Mesodermal cell (in vitro differentiated cells): Measurements from ENCODE around the gene MTARC1. TPM values are rescaled to one million over a fixed set of nuclear protein-coding genes. Genes with fewer than 3 reads are reported as not detected.

ENCODE experiments used
- H3K27ac ChIP-seq: 2 replicates; pipeline ENCODE4 v1.7.0; 2013; ENCODE audit warnings: mild to moderate bottlenecking, low read depth, low read length, moderate library complexity; ENCODE audit not compliant: severe bottlenecking
- H3K36me3 ChIP-seq: 2 replicates; pipeline ENCODE4 v1.7.1; 2013; ENCODE audit warnings: mild to moderate bottlenecking, low read length, moderate library complexity; ENCODE audit not compliant: control insufficient read depth, insufficient read depth
- H3K4me1 ChIP-seq: one replicate; pipeline ENCODE4 v1.7.1; 2013; ENCODE audit warnings: mild to moderate bottlenecking, low read length; ENCODE audit not compliant: insufficient read depth, control insufficient read depth, poor library complexity, severe bottlenecking
- H3K4me3 ChIP-seq: 2 replicates; pipeline ENCODE4 v1.7.0; 2013; ENCODE audit warnings: low read length, control low read depth, mild to moderate bottlenecking; ENCODE audit not compliant: insufficient read depth, poor library complexity, severe bottlenecking; ENCODE audit errors: extremely low read depth
- H3K9me3 ChIP-seq: 2 replicates; pipeline ENCODE4 v1.7.1; 2013; ENCODE audit warnings: mild to moderate bottlenecking, low read length, moderate library complexity; ENCODE audit not compliant: control insufficient read depth
- WGBS, 2 experiments: methylation state at CpG; one replicate each; pipeline ENCODE4 v1.1.5; 2013; ENCODE audit warnings: missing lambda C conversion rate in 2 of 2; ENCODE audit not compliant: insufficient coverage in 2 of 2; 5-methylcytosine and 5-hydroxymethylcytosine counted together
- polyA plus RNA-seq, 2 experiments: library from polyadenylated mRNA; stranded (reverse); fragments of 50-300 nt; gene quantifications; one replicate each; pipeline ENCODE4 v1.2.3, GENCODE V29; 2013

Gene MTARC1
- 5.2 TPM for polyA plus RNA-seq (2013, experiment 1 of 2)
- 6.5 TPM for polyA plus RNA-seq (2013, experiment 2 of 2)

DNA sequence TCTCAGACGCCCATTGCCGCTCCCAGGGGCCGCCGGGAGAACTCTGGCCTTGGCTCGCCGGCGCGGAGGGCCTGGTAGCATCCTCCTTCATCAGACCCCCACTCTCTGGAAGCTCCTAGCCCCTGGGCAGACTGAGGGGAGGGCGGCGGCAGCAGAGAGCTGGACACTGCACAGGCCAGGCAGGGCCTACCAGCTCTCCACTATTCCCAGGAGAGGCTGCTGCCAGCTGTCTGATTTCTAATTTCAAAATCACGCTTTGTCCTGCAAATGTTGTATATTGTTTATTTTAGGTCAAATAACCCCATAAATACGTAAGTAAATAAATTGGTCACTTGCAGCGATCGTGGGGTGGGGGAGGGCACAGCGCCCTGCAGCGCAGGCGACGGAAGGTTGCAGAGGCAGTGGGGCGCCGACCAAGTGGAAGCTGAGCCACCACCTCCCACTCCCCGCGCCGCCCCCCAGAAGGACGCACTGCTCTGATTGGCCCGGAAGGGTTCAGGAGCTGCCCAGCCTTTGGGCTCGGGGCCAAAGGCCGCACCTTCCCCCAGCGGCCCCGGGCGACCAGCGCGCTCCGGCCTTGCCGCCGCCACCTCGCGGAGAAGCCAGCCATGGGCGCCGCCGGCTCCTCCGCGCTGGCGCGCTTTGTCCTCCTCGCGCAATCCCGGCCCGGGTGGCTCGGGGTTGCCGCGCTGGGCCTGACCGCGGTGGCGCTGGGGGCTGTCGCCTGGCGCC lies at the start of gene MTARC1:
MTARC1 (plus strand) TSS at position 577 of the 732 bp plus-strand sequence; CDS start at position 609, 32 bp downstream.
- 3% methylated on average over 40 to 48 of the region's 56 CpGs for WGBS, 2 experiments
- H3K4me1 ChIP-seq, result peaks cover 3% of the 10 kb centered on the region
- no peak within 1 kb of the TSS for H3K27ac ChIP-seq
- no peaks in the 10 kb centered on the region for H3K36me3 ChIP-seq
- H3K4me3 ChIP-seq, result peak within 1 kb of the TSS; percentile 52
- H3K9me3 ChIP-seq, result no peaks in the 10 kb centered on the region

DNA sequence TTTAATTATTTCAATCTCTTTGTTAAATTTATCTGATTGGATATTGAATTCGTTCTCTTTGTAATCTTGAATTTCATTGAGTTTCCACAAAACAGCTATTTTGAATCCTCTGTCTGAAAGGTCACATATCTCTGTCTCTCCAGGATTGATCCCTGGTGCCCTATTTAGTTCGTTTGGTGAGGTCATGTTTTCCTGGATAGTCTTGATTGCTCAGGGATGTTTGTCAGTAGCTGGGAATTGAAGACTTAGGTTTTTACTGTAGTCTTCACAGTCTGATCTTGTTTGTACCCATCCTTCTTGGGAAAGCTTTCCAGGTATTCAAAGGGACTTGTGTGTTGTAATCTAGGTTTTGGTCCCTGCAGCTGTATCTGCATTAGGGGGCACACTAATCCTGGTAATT lies 45.4 kb upstream of the MTARC1 start:
- Histone ChIP-seq H3K4me1 (no peaks in the 10 kb centered on the region), H3K27ac (no peak overlapping the region), H3K9me3 (no peaks in the 10 kb centered on the region), H3K4me3 (no peak overlapping the region), H3K36me3 (no peaks in the 10 kb centered on the region)
- WGBS, 2 experiments, result no CpG with 5 or more reads among the region's 2 CpGs

DNA sequence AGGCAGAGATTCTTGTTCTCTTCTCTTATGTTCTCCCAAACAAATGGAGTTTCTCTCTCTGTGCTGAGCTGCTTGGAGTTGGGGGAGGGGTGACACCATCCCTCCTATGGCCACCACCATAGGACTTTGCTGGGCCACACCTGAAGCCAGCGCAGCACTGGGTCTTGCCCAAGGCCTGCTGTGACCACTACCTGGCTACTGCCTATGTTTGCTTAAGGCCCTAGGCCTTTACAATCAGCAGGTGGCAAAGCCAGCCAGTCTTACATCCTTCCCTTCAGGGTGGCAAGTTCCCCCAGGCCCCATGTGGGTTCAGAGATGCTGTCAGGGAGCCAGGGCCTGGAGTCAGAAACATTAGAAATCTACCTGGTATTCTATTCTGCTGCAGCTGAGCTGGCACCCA lies 44.9 kb upstream of the MTARC1 start:
- Histone ChIP-seq H3K4me3 (no peak overlapping the region), H3K27ac (no peak overlapping the region), H3K36me3 (no peaks in the 10 kb centered on the region), H3K4me1 (no peaks in the 10 kb centered on the region), H3K9me3 (no peaks in the 10 kb centered on the region)
- WGBS, 2 experiments, result 85 to 100% methylated on average over 1 of the region's 1 CpG

DNA sequence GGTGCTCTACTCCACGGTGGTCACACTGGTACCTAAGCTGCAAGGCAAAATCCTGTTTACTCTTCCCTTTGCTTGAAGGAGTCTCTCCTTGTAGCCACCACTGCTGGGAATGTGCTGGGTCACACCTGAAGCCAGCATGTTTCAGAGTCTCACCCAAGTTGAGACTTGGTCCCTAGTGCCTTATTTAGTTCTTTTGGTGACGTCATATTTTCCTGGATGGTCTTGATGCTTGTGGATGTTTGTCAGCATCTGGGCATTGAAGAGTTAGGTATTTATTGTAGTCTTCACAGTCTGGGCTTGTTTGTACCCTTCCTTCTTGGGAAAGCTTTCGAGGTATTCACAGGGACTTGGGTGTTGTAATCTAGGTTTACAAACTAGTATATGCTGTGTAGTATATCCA lies 44.2 kb upstream of the MTARC1 start:
- H3K4me1 ChIP-seq, result no peaks in the 10 kb centered on the region
- H3K27ac ChIP-seq, result no peak overlapping the region
- no peaks in the 10 kb centered on the region for H3K9me3 ChIP-seq
- 96 to 100% methylated on average over 2 of the region's 3 CpGs for WGBS, 2 experiments
- H3K36me3 ChIP-seq, result no peaks in the 10 kb centered on the region
- H3K4me3 ChIP-seq, result no peak overlapping the region

DNA sequence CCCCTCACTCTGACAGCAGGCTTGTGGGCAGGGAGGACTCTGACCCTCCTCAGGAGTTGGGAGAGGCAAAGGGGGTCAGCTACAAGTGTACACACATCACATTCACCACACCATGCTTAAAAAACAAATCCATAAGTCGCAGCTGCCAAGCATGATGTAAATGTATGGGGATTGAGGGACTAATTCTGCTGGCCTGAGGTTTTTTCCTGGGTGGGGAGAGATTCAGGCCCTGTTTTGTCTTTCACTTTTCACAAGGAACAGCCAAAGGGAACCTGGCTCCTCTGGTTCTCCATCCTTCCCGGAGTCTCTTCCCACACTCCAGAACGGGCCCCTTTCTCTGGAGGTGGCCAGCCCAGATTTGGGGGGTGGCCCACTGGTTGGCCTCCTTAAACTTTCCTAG lies 39.9 kb upstream of the MTARC1 start:
- no peaks in the 10 kb centered on the region for H3K9me3 ChIP-seq
- no peak overlapping the region for H3K4me3 ChIP-seq
- no peaks in the 10 kb centered on the region for H3K4me1 ChIP-seq
- no peaks in the 10 kb centered on the region for H3K36me3 ChIP-seq
- 88 to 100% methylated on average over 2 of the region's 3 CpGs for WGBS, 2 experiments
- H3K27ac ChIP-seq, result no peak overlapping the region

DNA sequence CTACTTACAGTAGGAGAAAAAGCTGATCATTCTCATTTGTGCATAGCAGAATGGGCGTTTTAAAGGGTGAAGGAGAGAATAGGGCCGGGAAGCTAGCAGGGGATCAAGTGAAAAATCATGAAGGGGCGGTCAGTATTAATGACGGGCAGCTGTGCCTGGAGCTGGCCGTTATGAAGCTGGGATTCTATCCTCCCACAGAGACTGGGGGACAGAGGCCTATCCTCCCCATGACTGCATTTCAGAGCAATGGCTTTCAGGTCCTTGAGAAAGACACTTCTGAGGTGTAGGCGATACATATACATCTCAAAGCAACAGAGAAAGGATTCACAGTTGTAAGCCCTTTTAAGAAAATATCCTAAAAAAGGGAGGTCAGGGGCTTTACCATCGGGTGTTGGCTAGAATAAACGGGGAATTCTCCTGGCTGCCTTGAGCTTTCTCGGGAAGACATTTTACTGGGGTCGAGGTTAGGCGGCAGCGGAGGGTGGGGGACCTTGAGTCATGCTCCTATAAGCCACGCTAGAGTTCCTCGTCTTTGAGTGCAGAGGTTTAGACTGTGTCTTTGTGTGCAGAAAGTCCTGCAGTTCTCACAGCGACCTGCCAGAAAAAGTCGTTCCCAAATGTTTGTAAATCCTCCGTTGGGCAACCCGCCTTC lies 39.1 kb upstream of the MTARC1 start:
- WGBS, 2 experiments, result 16 to 23% methylated on average over 13 to 17 of the region's 18 CpGs
- Histone ChIP-seq H3K36me3 (no peaks in the 10 kb centered on the region), H3K4me1 (no peaks in the 10 kb centered on the region), H3K9me3 (no peaks in the 10 kb centered on the region), H3K27ac (no peak overlapping the region), H3K4me3 (peak overlapping the region; percentile 45)

DNA sequence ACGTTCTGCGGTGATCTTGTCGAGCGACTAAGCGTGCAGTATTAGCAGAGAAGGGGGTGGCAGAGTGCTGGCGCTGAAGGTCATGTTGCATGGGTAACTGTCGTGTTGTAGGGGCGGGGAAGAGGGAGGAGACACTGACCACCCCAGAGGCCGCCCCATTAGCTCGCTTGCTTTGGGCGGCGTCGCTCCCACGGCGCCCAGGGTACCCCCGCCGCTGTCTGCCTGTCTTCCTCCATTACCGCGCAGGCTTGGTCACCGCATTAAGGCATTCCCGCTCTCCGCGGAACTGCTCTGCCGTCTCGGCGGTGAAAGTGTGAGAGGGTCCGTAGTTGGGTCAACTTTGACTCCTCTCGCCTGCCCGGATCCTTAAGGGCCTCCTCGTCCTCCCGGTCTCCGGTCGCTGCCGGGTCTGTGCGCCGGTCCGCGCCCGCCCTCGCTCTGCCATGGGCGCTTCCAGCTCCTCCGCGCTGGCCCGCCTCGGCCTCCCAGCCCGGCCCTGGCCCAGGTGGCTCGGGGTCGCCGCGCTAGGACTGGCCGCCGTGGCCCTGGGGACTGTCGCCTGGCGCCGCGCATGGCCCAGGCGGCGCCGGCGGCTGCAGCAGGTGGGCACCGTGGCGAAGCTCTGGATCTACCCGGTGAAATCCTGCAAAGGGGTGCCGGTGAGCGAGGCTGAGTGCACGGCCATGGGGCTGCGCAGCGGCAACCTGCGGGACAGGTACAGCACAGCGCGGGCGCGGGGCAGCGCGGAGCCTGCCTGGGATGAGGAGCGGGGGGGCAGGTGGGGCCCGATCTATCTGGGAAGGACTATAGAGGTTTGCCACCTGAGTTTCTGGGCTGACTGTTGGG lies 38.4 kb upstream of the MTARC1 start, which contains the start of gene MTARC2:
MTARC2 (plus strand) TSS at position 234 of the 846 bp plus-strand sequence; CDS start at position 444, 210 bp downstream.
- H3K36me3 ChIP-seq, result no peaks in the 10 kb centered on the region
- 1% methylated on average over 43 to 69 of the region's 77 CpGs for WGBS, 2 experiments
- H3K4me3 ChIP-seq, result peak within 1 kb of the TSS; percentile 45
- H3K4me1 ChIP-seq, result no peaks in the 10 kb centered on the region
- no peaks in the 10 kb centered on the region for H3K9me3 ChIP-seq
- no peak within 1 kb of the TSS for H3K27ac ChIP-seq

DNA sequence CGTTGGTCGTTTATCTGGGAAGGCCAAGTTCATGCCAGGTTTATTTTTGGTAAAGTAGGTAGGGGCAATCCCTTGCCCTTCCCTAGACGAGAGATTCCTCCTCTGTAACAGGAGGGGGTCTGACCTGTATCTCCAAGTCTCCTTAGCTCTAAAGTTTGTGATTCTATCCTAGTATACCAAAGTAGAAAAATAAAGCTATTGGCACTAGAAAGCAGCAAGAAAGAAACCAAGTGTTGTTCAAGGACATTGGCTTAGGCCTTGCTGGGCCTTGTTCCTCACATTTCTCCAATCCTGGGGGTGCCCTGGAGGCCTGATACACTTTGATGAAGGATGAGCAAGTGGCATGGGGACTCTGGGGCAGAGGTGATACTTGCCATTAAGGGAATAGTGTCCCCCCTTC lies 37.8 kb upstream of the MTARC1 start:
- Histone ChIP-seq H3K9me3 (no peaks in the 10 kb centered on the region), H3K36me3 (no peaks in the 10 kb centered on the region), H3K4me1 (no peaks in the 10 kb centered on the region), H3K4me3 (peak overlapping the region; percentile 45), H3K27ac (no peak overlapping the region)
- 40% methylated on average over 1 of the region's 3 CpGs; no CpG with 5 or more reads in 1 of the 2 experiments for WGBS, 2 experiments

DNA sequence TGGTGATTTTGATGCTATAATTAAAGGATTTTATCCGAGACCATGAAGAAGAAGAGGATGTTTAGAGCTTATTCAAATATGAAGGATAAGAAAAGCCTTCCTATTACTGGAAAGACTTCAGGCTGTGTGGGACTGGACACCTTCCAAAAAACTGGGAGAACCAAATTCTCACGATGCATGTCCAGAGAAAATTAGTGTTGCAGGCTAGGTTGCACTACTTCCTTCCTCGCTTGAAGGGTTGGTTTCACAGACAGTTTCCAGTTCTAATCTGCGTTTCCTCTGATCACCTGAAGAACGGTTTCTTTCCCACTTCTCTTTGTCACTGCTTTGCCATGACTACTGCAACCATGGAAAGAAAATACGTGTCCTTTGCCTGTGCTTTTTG lies 36.6 kb upstream of the MTARC1 start:
- Histone ChIP-seq H3K4me1 (no peaks in the 10 kb centered on the region), H3K4me3 (no peak overlapping the region), H3K27ac (no peak overlapping the region), H3K9me3 (no peaks in the 10 kb centered on the region), H3K36me3 (no peaks in the 10 kb centered on the region)
- 89 to 95% methylated on average over 4 to 5 of the region's 6 CpGs for WGBS, 2 experiments

DNA sequence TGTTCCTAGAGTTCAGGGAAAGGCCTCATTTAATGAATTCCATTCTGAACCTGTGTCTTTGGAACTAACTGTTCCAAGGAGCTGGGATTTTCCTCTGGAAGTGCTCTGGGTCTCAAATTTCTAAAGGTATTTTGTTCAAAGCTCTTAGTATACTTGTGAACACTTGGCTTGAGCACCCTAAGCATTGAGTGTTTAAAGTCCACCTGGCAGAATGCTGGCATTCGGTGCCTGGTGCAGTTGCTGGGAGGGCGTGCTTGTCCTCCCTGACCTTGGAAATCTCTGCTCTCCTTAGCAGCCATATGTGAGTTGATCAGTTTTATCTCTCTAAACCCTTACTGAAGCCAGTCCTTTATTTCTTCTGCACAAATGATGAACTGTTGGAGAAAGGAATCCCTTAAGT lies 35.6 kb upstream of the MTARC1 start:
- H3K9me3 ChIP-seq, result no peaks in the 10 kb centered on the region
- H3K27ac ChIP-seq, result no peak overlapping the region
- WGBS, 2 experiments, result 100% methylated on average over 2 of the region's 2 CpGs; no CpG with 5 or more reads in 1 of the 2 experiments
- no peaks in the 10 kb centered on the region for H3K4me1 ChIP-seq
- no peaks in the 10 kb centered on the region for H3K36me3 ChIP-seq
- no peak overlapping the region for H3K4me3 ChIP-seq
